K562 (cell line): ENCODE data around the gene COX6A1. TPM values are rescaled to one million over a fixed set of nuclear protein-coding genes. Genes with fewer than 3 reads are reported as not detected.

ENCODE experiments used
- C11orf30 ChIP-seq: fragments of 450-650 bp; IDR thresholded peaks from 2 replicates; pipeline ENCODE4 v1.6.1; 2016; ENCODE audit warnings: low read depth, mild to moderate bottlenecking
- CCNT2 ChIP-seq: IDR thresholded peaks from 2 replicates; pipeline ENCODE4 v1.6.1; 2011; ENCODE audit warnings: borderline replicate concordance, low read depth, mild to moderate bottlenecking, moderate library complexity, mixed read lengths, low read length; ENCODE audit not compliant: insufficient read length; ENCODE audit errors: extremely low read depth
- ESRRA ChIP-seq: fragments of 450-650 bp; IDR thresholded peaks from 2 replicates; pipeline ENCODE4 v1.6.1; 2014; ENCODE audit warnings: low read depth, mild to moderate bottlenecking, moderate library complexity, borderline replicate concordance
- FIP1L1 ChIP-seq: fragments of 200-400 bp; formaldehyde crosslinking; IDR thresholded peaks from 2 replicates; pipeline ENCODE4 v1.6.1; 2018; ENCODE audit warnings: mild to moderate bottlenecking, low read depth, low read length; ENCODE audit not compliant: poor library complexity, severe bottlenecking
- FOXK1 ChIP-seq: sonication (generic); formaldehyde crosslinking; IDR thresholded peaks from 2 replicates; pipeline ENCODE4 v1.8.0; 2022; ENCODE audit warnings: missing genetic modification reagents, mild to moderate bottlenecking, borderline replicate concordance
- HDAC6 ChIP-seq: IDR thresholded peaks from 2 replicates; pipeline ENCODE4 v1.6.1; 2012; ENCODE audit warnings: low read depth, mild to moderate bottlenecking, control low read depth, inconsistent platforms, low read length, moderate library complexity
- MTA2 ChIP-seq: fragments of 450-650 bp; IDR thresholded peaks from 2 replicates; pipeline ENCODE4 v1.6.1; 2016; ENCODE audit warnings: low read depth
- NR1H2 ChIP-seq: sonication (generic); formaldehyde crosslinking; IDR thresholded peaks from 2 replicates; pipeline ENCODE4 v1.4.0; 2020; ENCODE audit warnings: mild to moderate bottlenecking, missing genetic modification reagents
- POLR2B ChIP-seq: fragments of 450-650 bp; IDR thresholded peaks from 2 replicates; pipeline ENCODE4 v1.6.1; 2018; ENCODE audit warnings: low read depth; ENCODE audit not compliant: partially characterized antibody
- SMARCE1 ChIP-seq: fragments of 450-650 bp; IDR thresholded peaks from 2 replicates; pipeline ENCODE4 v1.7.1; 2016; ENCODE audit warnings: mild to moderate bottlenecking
- YY1 ChIP-seq, 3 experiments: IDR thresholded peaks; 2 replicates each; pipeline ENCODE4 v1.6.1; 2011; ENCODE audit warnings: low read length in 2 of 3, mild to moderate bottlenecking in 2 of 3, moderate library complexity in 2 of 3, borderline replicate concordance in 1 of 3, control low read depth in 1 of 3, low read depth in 1 of 3; ENCODE audit not compliant: insufficient read depth in 3 of 3, insufficient replicate concordance in 2 of 3, control insufficient read depth in 1 of 3, insufficient read length in 1 of 3; ENCODE audit errors: extremely low read depth in 1 of 3
- ZC3H4 ChIP-seq: sonication (generic); formaldehyde crosslinking; IDR thresholded peaks from 2 replicates; pipeline ENCODE4 v1.9.0; 2021; ENCODE audit warnings: missing genetic modification reagents, borderline replicate concordance
- ZNF12 ChIP-seq: sonication (generic); formaldehyde crosslinking; IDR thresholded peaks from 2 replicates; pipeline ENCODE4 v1.4.0; 2020; ENCODE audit warnings: mild to moderate bottlenecking, missing genetic modification reagents
- ZNF175 ChIP-seq: fragments of 200-800 bp; sonication (Bioruptor generic); IDR thresholded peaks from 2 replicates; pipeline ENCODE4 v1.6.1; 2016; ENCODE audit warnings: low read depth, mild to moderate bottlenecking, missing genetic modification characterization, missing compliant biosample characterization
- ZNF436 ChIP-seq: fragments of 250-450, 450-650 bp; sonication (Bioruptor Pico); formaldehyde crosslinking; IDR thresholded peaks from 2 replicates; pipeline ENCODE4 v1.7.0; 2020; ENCODE audit warnings: mild to moderate bottlenecking
- ZNF507 ChIP-seq: conservative IDR thresholded peaks from 2 replicates; pipeline ENCODE4 v1.6.1; 2017; ENCODE audit warnings: missing genetic modification characterization, missing compliant biosample characterization
- ZNF778 ChIP-seq: fragments of 450-650 bp; formaldehyde crosslinking; IDR thresholded peaks from 2 replicates; pipeline ENCODE4 v1.4.0; 2020; ENCODE audit warnings: mild to moderate bottlenecking, moderate library complexity
- polyA plus RNA-seq, 8 experiments: library from polyadenylated mRNA; depleted of rRNA in 4 of 8; stranded (reverse) in 5 of 8; unstranded in 3 of 8; fragments of >200 nt; fragmentation: Nextera tagmentation in 2 of 8; fragmentation: Illumina TruSeq in 1 of 8; extraction: Ambion mirVana in 2 of 8; extraction: Trizol in 1 of 8; gene quantifications; 2 replicates each; pipeline versions ENCODE4 v1.2.1 to v1.2.3, GENCODE V29; 2011 to 2014; ENCODE audit warnings: inconsistent platforms in 1 of 8, missing spikeins in 1 of 8
- total RNA-seq, 7 experiments: library from RNA; depleted of rRNA in 6 of 7; stranded (reverse); fragments of >200 nt in 6 of 7; fragmentation: Illumina TruSeq in 2 of 7; extraction: Trizol in 2 of 7; gene quantifications; 2 replicates each; pipeline versions ENCODE4 v1.2.1 to v1.2.3, GENCODE V29; 2011 to 2021; ENCODE audit warnings: low replicate concordance in 1 of 7
- TF ChIP-seq, protein P1 (sequence below): fragments of 250-450 bp; sonication (Bioruptor Pico); IDR thresholded peaks from 2 replicates; pipeline ENCODE4 v1.8.0; 2022; ENCODE audit warnings: inconsistent platforms
- TF ChIP-seq, protein P2 (sequence below): sonication (generic); formaldehyde crosslinking; IDR thresholded peaks from 2 replicates; pipeline ENCODE4 v1.8.1; 2023; ENCODE audit warnings: missing genetic modification reagents, mild to moderate bottlenecking, borderline replicate concordance
- TF ChIP-seq, protein P3 (sequence below), 2 experiments: fragments of 250-450 bp in 1 of 2; fragments of 450-650 bp in 1 of 2; sonication (Bioruptor Pico) in 1 of 2; IDR thresholded peaks; 2 replicates each; pipeline versions ENCODE4 v1.6.1 to v1.8.0; 2016 to 2021; ENCODE audit warnings: mild to moderate bottlenecking in 2 of 2, moderate library complexity in 2 of 2, missing compliant biosample characterization in 1 of 2, missing genetic modification characterization in 1 of 2

Gene COX6A1
- total and polyA plus RNA-seq, 9 of the 15 experiments (the other 6 are each of a cell fraction or from before 2014, with no cell fraction given) = 414 to 4,142 (median 931) TPM

DNA sequence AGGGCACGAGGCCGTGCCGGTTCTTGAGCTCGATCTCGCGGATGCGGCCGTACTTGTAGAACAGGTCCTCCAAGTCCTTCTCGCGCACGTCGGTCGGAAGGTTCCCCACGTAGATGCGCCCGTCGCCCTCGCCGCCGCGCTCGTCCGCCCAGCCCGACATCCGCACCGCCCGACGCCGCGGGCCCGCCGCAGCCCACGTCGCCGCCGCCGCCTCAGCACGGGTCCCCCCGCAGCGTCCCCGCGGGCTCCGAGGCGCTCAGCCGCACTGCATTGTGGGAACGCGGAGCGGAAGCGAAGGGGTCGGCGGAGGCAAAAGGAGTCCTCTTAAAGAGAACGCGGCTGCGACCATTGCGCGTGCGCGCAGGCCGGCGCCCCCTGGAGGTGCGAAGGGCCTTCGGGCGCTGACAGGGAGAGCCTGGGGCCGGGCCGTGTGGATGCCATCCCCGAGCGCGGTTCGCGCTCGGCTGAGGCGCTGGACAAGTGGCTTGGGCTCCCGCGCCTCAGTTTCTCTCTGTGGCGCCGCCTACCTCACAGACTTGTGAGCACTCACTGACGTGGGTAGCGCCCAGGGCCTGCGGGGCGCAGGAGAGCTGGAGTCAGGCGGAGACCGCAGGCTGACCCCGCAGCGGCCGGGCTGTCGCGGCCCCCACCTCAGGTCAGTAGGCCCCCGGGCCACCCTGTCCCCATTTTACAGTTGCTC is 31.7 kb downstream of the COX6A1 start, which contains the start of gene SRSF9 (continued):
- TF ChIP-seq, protein P1, sequence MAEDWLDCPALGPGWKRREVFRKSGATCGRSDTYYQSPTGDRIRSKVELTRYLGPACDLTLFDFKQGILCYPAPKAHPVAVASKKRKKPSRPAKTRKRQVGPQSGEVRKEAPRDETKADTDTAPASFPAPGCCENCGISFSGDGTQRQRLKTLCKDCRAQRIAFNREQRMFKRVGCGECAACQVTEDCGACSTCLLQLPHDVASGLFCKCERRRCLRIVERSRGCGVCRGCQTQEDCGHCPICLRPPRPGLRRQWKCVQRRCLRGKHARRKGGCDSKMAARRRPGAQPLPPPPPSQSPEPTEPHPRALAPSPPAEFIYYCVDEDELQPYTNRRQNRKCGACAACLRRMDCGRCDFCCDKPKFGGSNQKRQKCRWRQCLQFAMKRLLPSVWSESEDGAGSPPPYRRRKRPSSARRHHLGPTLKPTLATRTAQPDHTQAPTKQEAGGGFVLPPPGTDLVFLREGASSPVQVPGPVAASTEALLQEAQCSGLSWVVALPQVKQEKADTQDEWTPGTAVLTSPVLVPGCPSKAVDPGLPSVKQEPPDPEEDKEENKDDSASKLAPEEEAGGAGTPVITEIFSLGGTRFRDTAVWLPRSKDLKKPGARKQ (CRISPR knock-in tag) = no peak
- TF ChIP-seq CCNT2 = peak; percentile 87
- TF ChIP-seq ZNF175 = no peak
- no peak; the same call in 1 of the 2 replicates for TF ChIP-seq ZC3H4 (CRISPR knock-in tag)
- no peak for TF ChIP-seq MTA2
- peak in 2 of 3 experiments; percentile 78 to 79 for TF ChIP-seq YY1 (IDR thresholded peaks at IDR 0.05; ENCODE audit: borderline replicate concordance in 1 of 3, control insufficient read depth in 1 of 3, extremely low read depth in 1 of 3, insufficient read depth in 3 of 3, insufficient read length in 1 of 3, insufficient replicate concordance in 2 of 3, low read depth in 1 of 3, low read length in 2 of 3)
- TF ChIP-seq ZNF436 (CRISPR knock-in tag) = no peak
- TF ChIP-seq SMARCE1 = 0 out of 2 replicates have a peak, but pooled peaks have one; percentile 14
- 0 out of 2 replicates have a peak, but pooled peaks have one; percentile 67 for TF ChIP-seq FOXK1 (CRISPR knock-in tag)
- TF ChIP-seq, protein P2, sequence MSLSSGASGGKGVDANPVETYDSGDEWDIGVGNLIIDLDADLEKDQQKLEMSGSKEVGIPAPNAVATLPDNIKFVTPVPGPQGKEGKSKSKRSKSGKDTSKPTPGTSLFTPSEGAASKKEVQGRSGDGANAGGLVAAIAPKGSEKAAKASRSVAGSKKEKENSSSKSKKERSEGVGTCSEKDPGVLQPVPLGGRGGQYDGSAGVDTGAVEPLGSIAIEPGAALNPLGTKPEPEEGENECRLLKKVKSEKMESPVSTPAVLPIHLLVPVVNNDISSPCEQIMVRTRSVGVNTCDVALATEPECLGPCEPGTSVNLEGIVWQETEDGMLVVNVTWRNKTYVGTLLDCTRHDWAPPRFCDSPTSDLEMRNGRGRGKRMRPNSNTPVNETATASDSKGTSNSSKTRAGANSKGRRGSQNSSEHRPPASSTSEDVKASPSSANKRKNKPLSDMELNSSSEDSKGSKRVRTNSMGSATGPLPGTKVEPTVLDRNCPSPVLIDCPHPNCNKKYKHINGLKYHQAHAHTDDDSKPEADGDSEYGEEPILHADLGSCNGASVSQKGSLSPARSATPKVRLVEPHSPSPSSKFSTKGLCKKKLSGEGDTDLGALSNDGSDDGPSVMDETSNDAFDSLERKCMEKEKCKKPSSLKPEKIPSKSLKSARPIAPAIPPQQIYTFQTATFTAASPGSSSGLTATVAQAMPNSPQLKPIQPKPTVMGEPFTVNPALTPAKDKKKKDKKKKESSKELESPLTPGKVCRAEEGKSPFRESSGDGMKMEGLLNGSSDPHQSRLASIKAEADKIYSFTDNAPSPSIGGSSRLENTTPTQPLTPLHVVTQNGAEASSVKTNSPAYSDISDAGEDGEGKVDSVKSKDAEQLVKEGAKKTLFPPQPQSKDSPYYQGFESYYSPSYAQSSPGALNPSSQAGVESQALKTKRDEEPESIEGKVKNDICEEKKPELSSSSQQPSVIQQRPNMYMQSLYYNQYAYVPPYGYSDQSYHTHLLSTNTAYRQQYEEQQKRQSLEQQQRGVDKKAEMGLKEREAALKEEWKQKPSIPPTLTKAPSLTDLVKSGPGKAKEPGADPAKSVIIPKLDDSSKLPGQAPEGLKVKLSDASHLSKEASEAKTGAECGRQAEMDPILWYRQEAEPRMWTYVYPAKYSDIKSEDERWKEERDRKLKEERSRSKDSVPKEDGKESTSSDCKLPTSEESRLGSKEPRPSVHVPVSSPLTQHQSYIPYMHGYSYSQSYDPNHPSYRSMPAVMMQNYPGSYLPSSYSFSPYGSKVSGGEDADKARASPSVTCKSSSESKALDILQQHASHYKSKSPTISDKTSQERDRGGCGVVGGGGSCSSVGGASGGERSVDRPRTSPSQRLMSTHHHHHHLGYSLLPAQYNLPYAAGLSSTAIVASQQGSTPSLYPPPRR (CRISPR knock-in tag) = no peak
- no peak for TF ChIP-seq ZNF12 (CRISPR knock-in tag)
- peak; percentile 29 for TF ChIP-seq C11orf30
- TF ChIP-seq POLR2B = peak; percentile 77
- TF ChIP-seq ZNF778 = no peak
- TF ChIP-seq NR1H2 (CRISPR knock-in tag) = no peak
- no peak for TF ChIP-seq ZNF507 (tag)
- peak; percentile 62 for TF ChIP-seq FIP1L1
- peak; percentile 73 for TF ChIP-seq ESRRA
- TF ChIP-seq, protein P3, sequence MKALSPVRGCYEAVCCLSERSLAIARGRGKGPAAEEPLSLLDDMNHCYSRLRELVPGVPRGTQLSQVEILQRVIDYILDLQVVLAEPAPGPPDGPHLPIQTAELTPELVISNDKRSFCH (CRISPR knock-in tag; IDR thresholded peaks at IDR 0.05) = no peak
- TF ChIP-seq, protein P3 (tag; IDR thresholded peaks at IDR 0.05) = 0 out of 2 replicates have a peak, but pooled peaks have one; percentile 58
- no peak for TF ChIP-seq HDAC6
